ENCODE results near the gene SCYGR6.
"Not testable (repeated sequence)": the region's sequence is repeated elsewhere in the genome, so short reads cannot be mapped to it uniquely, and the experiment has no call there.

SCYGR6 gene

GRCh38 chr2:227724394-227725039 is at the start of gene SCYGR6:
Gene SCYGR6 (minus strand): TSS chr2:227724757. CDS start chr2:227724757, 0 bp downstream.
- no peak for DNase-seq (ENCODE audit: low spot score)

- peak; percentile 22 for DNase-seq (ENCODE audit: low spot score)
These were observed 49.6 kb upstream of the SCYGR6 start for GRCh38 chr2:227774011-227774624.

GRCh38 chr2:227772932-227773331 is 48.4 kb upstream of the SCYGR6 start:
- DNase-seq (ENCODE audit: low spot score) = no peak

GRCh38 chr2:227772197-227772661 is 47.7 kb upstream of the SCYGR6 start:
- no peak for DNase-seq (ENCODE audit: low spot score)

- DNase-seq (ENCODE audit: low spot score) = no peak
These were observed 43.3 kb upstream of the SCYGR6 start for GRCh38 chr2:227767830-227768229.

- DNase-seq (ENCODE audit: low spot score) = peak; percentile 45
These were observed 41.9 kb upstream of the SCYGR6 start for GRCh38 chr2:227766373-227766883.

- no peak for DNase-seq (ENCODE audit: low spot score)
These were observed 41.3 kb upstream of the SCYGR6 start for GRCh38 chr2:227765788-227766372.

- no peak for DNase-seq (ENCODE audit: low spot score)
These were observed 37.4 kb upstream of the SCYGR6 start for GRCh38 chr2:227761740-227762476.

GRCh38 chr2:227759411-227760118 is 35.0 kb upstream of the SCYGR6 start:
- no peak for DNase-seq (ENCODE audit: low spot score)

- not testable (repeated sequence) for DNase-seq (ENCODE audit: low spot score)
These were observed 31.7 kb upstream of the SCYGR6 start for GRCh38 chr2:227756261-227756660.

GRCh38 chr2:227748079-227748478 is 23.5 kb upstream of the SCYGR6 start:
- DNase-seq (ENCODE audit: low spot score) = no peak

- DNase-seq (ENCODE audit: low spot score) = no peak
These were observed 21.0 kb upstream of the SCYGR6 start, which contains the start of gene SCYGR8 for GRCh38 chr2:227745594-227745993. Gene SCYGR8 (plus strand): TSS chr2:227745894. CDS start chr2:227745894, 0 bp downstream.

GRCh38 chr2:227740705-227741104 is 16.1 kb upstream of the SCYGR6 start:
- not testable (repeated sequence) for DNase-seq (ENCODE audit: low spot score)

- no peak for DNase-seq (ENCODE audit: low spot score)
These were observed 14.8 kb upstream of the SCYGR6 start for GRCh38 chr2:227739351-227739750.

GRCh38 chr2:227728035-227728434 is 3.5 kb upstream of the SCYGR6 start, which contains the start of gene SCYGR7:
Gene SCYGR7 (plus strand): TSS chr2:227728335. CDS start chr2:227728335, 0 bp downstream.
- DNase-seq (ENCODE audit: low spot score) = no peak

GRCh38 chr2:227722821-227723220 is 1.7 kb downstream of the SCYGR6 start:
- DNase-seq (ENCODE audit: low spot score) = not testable (repeated sequence)

- no peak for DNase-seq (ENCODE audit: low spot score)
These were observed 3.9 kb downstream of the SCYGR6 start for GRCh38 chr2:227720680-227721079.

GRCh38 chr2:227719641-227720040 is 4.9 kb downstream of the SCYGR6 start:
- DNase-seq (ENCODE audit: low spot score) = no peak

- DNase-seq (ENCODE audit: low spot score) = no peak
These were observed 6.6 kb downstream of the SCYGR6 start, which contains the start of gene SLC19A3 for GRCh38 chr2:227717687-227718567. Gene SLC19A3 (minus strand): TSS chr2:227718028. CDS start chr2:227702318, 15,710 bp downstream.

- no peak for DNase-seq (ENCODE audit: low spot score)
These were observed 8.1 kb downstream of the SCYGR6 start for GRCh38 chr2:227716501-227716900.
